Peyer's patch (tissue), 4 donors: ENCODE measurements around the gene CD248. TPM values are rescaled to one million over a fixed set of nuclear protein-coding genes. Genes with fewer than 3 reads are reported as not detected.
A peak's percentile ranks its signal among the peaks of the same experiment; 100 is the strongest.

Source experiments
- DNase-seq, 3 donors: peaks; one replicate each; pipeline ENCODE4 v3.0.0-alpha.2; 2017 to 2019
- H3K27ac ChIP-seq, 4 donors: fragments of 200-600 bp; sonication (generic); one replicate each; pipeline ENCODE4 v1.5.1; 2016 to 2019
- H3K27me3 ChIP-seq, 2 donors: fragments of 200-600 bp; sonication (generic); one replicate each; pipeline ENCODE4 v1.5.1; 2019
- H3K36me3 ChIP-seq, 3 donors: fragments of 200-600 bp; sonication (generic); one replicate each; pipeline ENCODE4 v1.5.1; 2016 to 2019
- H3K4me1 ChIP-seq, 4 donors: fragments of 200-600 bp; sonication (generic); one replicate each; pipeline ENCODE4 v1.5.1; 2016 to 2019
- H3K4me3 ChIP-seq, 4 donors: fragments of 200-600 bp; sonication (generic); 1 replicate in 3 of 4; 2 replicates in 1 of 4; pipeline ENCODE4 v1.5.1; 2016 to 2019; ENCODE audit warnings: mild to moderate bottlenecking in 1 of 4
- H3K9me3 ChIP-seq, 4 donors: fragments of 200-600 bp; sonication (generic); one replicate each; pipeline ENCODE4 v1.5.1; 2016 to 2019; ENCODE audit warnings: mild to moderate bottlenecking in 1 of 4
- CTCF ChIP-seq, 6 experiments: fragments of 450-650 bp in 4 of 6; fragments of 200-600 bp in 2 of 6; sonication (generic) in 1 of 6; IDR thresholded peaks; one replicate each; pipeline ENCODE4 v1.5.1; 2017 to 2019; ENCODE audit warnings: antibody characterized with exemption in 6 of 6, mild to moderate bottlenecking in 3 of 6, moderate library complexity in 1 of 6
- POLR2A ChIP-seq, 2 donors: fragments of 450-650 bp; IDR thresholded peaks; one replicate each; pipeline ENCODE4 v1.5.1; 2017; ENCODE audit warnings: antibody characterized with exemption in 2 of 2, mild to moderate bottlenecking in 2 of 2, moderate library complexity in 2 of 2
- total RNA-seq, 4 donors: library from RNA; depleted of rRNA; stranded (reverse); fragments of >200 nt; gene quantifications; one replicate each; pipeline ENCODE4 v1.1.0, GENCODE V29; 2016

The CD248 gene
- total RNA-seq, 4 donors from 2014 or later: 2.9 to 44.6 (median 12.0) TPM

DNA sequence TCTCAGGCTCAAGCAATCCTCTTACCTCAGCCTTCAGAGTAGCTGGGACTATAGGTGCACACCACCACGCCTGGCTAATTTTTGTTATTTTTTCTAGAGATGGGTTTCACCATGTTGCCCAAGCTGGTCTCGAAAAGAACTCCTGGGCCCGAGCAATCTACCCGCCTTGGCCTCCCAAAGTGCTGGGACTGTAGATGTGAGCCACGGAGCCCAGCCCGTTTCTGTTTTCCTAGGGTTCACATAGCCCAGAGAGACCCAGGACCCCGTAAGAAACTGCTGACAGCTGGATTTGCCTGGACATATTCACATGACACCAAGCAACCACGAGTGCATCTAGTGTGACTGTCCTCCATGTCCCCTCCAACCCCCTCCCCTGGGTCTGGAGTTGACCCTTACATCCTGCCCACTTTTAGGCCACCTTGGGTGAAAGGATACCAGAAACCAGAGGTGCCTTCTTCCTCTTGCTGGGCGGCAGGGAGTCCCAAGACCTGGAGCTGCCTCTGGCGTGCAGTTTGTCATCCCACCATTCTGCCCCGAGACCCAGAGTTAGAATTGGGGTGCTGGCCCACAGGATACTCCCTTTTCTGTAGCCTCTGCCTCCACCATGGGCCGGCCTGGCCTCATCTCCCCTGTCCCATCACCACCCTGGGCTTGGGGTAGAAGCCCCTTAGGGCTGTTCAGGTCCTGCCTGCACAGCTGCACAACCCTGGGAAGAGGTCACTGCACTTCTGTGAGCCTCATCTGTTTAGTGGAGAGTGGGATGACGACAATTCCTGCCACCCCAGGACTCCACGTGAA is 23.0 kb upstream of the CD248 start:
- no peaks in the 10 kb centered on the region for H3K27me3 ChIP-seq
- H3K9me3 ChIP-seq: no peaks in the 10 kb centered on the region
- no peak for DNase-seq

DNA sequence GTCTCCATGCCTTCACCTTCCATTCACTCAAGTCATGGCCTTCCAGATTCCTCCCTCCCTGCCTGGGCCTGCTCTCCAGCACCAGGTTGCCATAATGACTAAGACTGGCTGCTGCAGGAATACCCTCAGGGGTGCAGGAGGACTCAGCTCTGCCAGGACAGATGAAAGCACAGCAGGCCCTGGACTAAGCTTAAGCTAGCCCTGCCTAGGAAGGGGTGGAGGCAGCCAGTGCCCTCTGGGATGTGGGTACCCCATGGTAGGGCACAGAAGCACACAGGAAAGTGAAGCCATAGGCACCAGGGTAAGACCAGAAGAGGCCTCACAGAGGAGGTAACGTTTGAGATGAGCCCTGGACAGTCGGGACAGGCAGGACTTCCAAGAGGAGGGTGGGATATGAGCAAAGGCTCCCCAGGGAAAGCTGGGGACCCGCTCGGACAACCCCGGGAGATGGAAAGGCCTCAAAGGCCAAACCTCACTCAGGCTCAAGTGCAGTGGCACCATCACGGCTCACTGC is 22.4 kb upstream of the CD248 start:
- Histone ChIP-seq H3K4me3 (no peak overlapping the region), H3K27me3 (no peaks in the 10 kb centered on the region), H3K9me3 (no peaks in the 10 kb centered on the region), H3K4me1 (peaks cover 10 to 42% (median 24%) of the 10 kb centered on the region in 4 donors), H3K27ac (no peak overlapping the region), H3K36me3 (peaks cover 0 to 50% (median 0%) of the 10 kb centered on the region in 3 donors)
- TF ChIP-seq CTCF (IDR thresholded peaks at IDR 0.05): no peak
- TF ChIP-seq POLR2A (IDR thresholded peaks at IDR 0.05): no peak
- no peak for DNase-seq

More for the DNA sequence above, 23.0 kb upstream of the CD248 start:
- peaks cover 0 to 47% (median 0%) of the 10 kb centered on the region in 3 donors for H3K36me3 ChIP-seq
- no peak overlapping the region for H3K4me3 ChIP-seq
- H3K4me1 ChIP-seq: peaks cover 10 to 37% (median 25%) of the 10 kb centered on the region in 4 donors
- TF ChIP-seq POLR2A (IDR thresholded peaks at IDR 0.05) (no peak), CTCF (IDR thresholded peaks at IDR 0.05) (no peak)
- H3K27ac ChIP-seq: no peak overlapping the region

GRCh38 chr11:66338276-66339161 is 21.7 kb upstream of the CD248 start:
- DNase-seq: no peak
- peaks cover 5 to 35% (median 19%) of the 10 kb centered on the region in 4 donors for H3K4me1 ChIP-seq
- H3K27ac ChIP-seq: no peak overlapping the region

DNA sequence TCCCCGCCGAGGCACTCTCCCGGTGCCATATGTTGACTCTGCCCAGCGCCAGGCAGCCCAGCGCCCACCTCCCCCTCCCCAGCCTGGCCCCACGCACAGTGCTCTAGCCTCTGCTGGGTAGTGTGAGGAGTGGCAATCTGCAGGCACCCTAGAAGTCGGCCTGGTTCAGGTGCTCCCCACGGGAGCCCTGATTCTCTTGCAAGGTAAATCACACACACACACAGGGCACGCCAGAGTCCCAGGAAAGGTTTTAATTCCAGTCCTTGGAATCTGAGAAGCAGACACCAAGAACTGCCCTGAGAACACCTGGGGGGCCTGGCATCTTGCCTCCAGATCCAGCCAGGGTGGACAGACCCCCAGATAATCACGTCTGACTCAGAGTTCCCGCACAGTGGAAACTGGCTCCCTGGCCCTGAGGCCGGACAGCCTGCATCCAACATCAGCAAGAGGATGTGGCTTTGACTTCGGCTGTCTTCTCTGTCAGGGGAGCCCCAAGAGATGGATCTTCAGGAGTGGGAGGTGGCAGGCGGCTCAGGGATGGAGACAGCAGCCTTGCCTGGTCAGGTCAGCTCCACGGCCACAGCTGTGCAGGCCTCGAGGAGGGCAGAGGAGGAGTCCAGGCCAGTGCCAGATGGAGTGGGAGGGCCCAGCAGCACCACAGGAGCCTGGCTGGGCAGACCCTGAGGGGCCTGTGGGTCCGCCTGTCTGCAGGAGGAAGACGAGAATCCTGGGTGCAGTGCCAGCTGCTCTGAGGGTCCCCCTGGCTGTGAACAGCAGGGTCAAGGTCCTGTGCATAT is 20.5 kb upstream of the CD248 start:
- Histone ChIP-seq H3K4me1 (peaks cover 5 to 31% (median 19%) of the 10 kb centered on the region in 4 donors), H3K36me3 (peaks cover 0 to 68% (median 0%) of the 10 kb centered on the region in 3 donors), H3K27ac (peak overlapping the region in 3 of 4 donors; percentile 61 to 72 (median 67)), H3K4me3 (no peak overlapping the region), H3K9me3 (no peaks in the 10 kb centered on the region), H3K27me3 (no peaks in the 10 kb centered on the region)
- no peak for DNase-seq
- no peak for TF ChIP-seq CTCF (IDR thresholded peaks at IDR 0.05)
- no peak for TF ChIP-seq POLR2A (IDR thresholded peaks at IDR 0.05)

More at GRCh38 chr11:66338276-66339161, 21.7 kb upstream of the CD248 start:
- Histone ChIP-seq H3K36me3 (peaks cover 0 to 56% (median 0%) of the 10 kb centered on the region in 3 donors), H3K27me3 (no peaks in the 10 kb centered on the region), H3K4me3 (no peak overlapping the region), H3K9me3 (no peaks in the 10 kb centered on the region)
- TF ChIP-seq POLR2A (IDR thresholded peaks at IDR 0.05) (no peak), CTCF (IDR thresholded peaks at IDR 0.05) (no peak)
